ENCODE measurements around the gene SDC3.
"Not testable (repeated sequence)": the region's sequence is repeated elsewhere in the genome, so short reads cannot be mapped to it uniquely, and the experiment has no call there.

SDC3 gene

DNA sequence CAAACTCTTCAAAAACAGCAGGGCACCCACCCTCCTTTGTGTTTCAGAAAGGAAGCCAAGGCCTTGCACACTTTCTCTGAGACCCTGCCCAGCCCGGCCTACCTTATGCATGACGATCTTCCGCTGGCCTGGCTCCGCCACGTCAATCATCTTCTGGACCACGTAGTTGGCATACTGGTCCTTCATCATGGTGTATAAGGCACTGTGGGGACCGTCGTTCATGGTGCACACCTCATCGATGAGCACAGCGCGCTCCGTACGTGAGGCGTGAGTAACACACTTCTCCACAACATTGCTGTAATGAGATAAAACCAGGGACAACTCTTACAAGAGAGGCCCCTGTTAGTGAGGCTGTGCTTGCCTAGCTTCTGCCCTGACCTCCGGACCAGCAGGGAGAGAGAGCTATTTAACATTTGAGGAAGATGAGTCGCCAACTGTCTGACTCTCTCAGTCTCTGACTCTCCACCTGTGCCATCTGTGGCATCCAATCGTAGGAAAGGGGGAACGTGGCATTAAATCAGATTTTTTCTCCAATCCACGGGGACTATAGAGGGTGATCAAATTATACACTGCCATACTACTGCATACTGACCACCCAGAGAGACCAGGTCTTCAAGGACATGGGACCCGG, 28.1 kb upstream of the SDC3 start:
- Mint-ChIP-seq H3K27ac (no peak overlapping the region), H3K4me1 (ENCODE audit: low read depth) (no peaks in the 10 kb centered on the region)

DNA sequence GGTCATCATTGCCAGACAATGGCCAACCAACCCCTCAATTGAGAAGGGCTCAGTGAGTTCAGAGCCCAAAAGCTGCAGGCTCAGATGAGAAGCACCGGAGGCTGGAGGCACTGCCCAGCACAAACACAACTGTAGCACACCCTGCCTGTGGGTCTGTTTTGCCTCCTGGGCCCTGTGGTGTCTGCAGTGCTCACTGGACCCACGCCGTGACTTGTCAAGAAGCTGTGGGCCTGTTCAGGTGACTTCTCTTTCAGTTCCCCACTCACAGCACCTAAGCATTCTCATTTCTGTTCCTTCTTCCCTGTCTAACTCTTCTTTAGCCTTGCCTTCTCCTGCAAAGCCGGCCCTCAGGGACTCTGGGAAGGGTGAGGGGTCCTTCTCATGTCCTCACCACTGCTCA, 27.2 kb upstream of the SDC3 start:
- H3K4me1 Mint-ChIP-seq (ENCODE audit: low read depth); H3K27me3 Mint-ChIP-seq; intact Hi-C loops (cut with micrococcal nuclease); H3K4me3 Mint-ChIP-seq; H3K9me3 Mint-ChIP-seq; H3K27ac Mint-ChIP-seq: not testable (repeated sequence)
- peaks cover 86% of the 10 kb centered on the region for H3K36me3 Mint-ChIP-seq (ENCODE audit: low read depth)

More for the DNA sequence above, 28.1 kb upstream of the SDC3 start:
- Mint-ChIP-seq H3K9me3 (no peaks in the 10 kb centered on the region), H3K36me3 (ENCODE audit: low read depth) (peaks cover 83% of the 10 kb centered on the region), H3K27me3 (no peaks in the 10 kb centered on the region), H3K4me3 (no peak overlapping the region)
- intact Hi-C loops (cut with micrococcal nuclease): no loop called here

DNA sequence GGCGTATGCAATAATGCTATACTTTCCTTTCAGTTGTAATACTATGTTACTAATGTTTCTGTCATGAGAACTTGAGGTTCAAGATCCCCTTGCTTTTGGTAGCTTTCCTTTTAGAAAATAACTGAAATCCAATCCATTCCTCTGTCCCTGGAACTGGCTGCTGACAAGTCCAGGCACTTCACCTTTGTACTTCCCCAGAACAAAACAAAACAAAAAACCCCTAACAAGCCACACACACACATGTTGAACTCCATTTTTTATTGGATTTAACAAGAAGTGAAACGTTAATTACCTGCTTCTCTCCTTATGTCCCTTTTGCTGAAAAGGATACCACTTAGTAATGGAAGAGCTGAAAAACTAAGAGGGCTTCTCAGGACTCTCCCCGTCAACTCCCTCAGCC, 26.1 kb upstream of the SDC3 start:
- Mint-ChIP-seq H3K27ac (peak overlapping the region; percentile 1), H3K27me3 (no peaks in the 10 kb centered on the region), H3K4me1 (ENCODE audit: low read depth) (peaks cover 10% of the 10 kb centered on the region), H3K4me3 (no peak overlapping the region), H3K9me3 (no peaks in the 10 kb centered on the region), H3K36me3 (ENCODE audit: low read depth) (peaks cover 78% of the 10 kb centered on the region)
- intact Hi-C loops (cut with micrococcal nuclease): no loop called here

DNA sequence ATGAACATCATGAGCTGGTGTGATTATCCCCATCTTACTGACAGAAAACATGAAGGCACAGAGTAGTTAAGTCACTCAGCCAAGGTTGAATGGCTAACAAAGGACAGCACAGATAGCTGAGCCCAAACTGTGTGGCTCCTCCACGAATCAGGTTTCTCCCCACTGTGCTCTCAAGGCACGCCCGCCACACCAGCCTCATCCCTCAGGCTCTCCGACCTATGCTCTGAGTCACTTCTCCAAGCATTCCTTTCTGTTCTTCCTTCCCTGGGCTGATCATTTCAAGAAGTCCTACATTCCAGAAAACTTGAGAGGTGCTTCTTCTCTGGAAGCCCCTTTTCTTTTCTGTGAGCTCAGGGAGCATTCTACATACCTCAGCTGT, 25.3 kb upstream of the SDC3 start:
- H3K27ac Mint-ChIP-seq: no peak overlapping the region
- peaks cover 71% of the 10 kb centered on the region for H3K36me3 Mint-ChIP-seq (ENCODE audit: low read depth)
- intact Hi-C loops (cut with micrococcal nuclease): no loop called here
- H3K4me3 Mint-ChIP-seq: no peak overlapping the region
- peaks cover 17% of the 10 kb centered on the region for H3K4me1 Mint-ChIP-seq (ENCODE audit: low read depth)
- H3K27me3 Mint-ChIP-seq: no peaks in the 10 kb centered on the region
- H3K9me3 Mint-ChIP-seq: no peaks in the 10 kb centered on the region

DNA sequence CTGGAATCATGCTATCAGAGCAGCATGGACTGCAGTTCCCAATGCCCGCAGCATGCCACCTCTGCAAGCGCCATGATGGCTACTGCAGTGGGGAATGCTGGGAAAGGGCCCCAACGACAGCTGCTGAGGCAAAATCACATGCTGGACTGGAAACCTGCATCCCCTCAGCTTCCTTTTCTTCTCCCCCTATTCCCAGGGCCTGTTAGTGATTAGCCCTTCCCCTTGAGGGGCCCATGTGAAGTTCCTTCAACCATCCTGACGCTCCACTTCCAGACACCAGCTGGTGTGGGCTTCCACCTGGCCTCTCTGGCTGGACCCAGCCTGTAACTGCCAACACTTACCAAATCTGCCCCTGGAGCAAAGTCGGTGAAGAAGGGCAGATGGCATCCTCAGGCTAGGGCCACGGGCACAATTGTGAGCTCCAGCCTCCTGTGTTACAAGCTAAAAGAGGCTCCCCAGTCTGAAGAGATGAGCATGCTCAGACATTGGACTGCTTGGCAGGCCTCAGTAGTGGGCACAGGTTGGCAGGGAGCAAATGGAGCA, 22.1 kb upstream of the SDC3 start:
- H3K36me3 Mint-ChIP-seq (ENCODE audit: low read depth): peaks cover 44% of the 10 kb centered on the region
- H3K4me1 Mint-ChIP-seq (ENCODE audit: low read depth): peaks cover 22% of the 10 kb centered on the region
- no peaks in the 10 kb centered on the region for H3K9me3 Mint-ChIP-seq
- intact Hi-C loops (cut with micrococcal nuclease): no loop called here
- peak overlapping the region; percentile 13 for H3K27ac Mint-ChIP-seq
- no peaks in the 10 kb centered on the region for H3K27me3 Mint-ChIP-seq
- no peak overlapping the region for H3K4me3 Mint-ChIP-seq

DNA sequence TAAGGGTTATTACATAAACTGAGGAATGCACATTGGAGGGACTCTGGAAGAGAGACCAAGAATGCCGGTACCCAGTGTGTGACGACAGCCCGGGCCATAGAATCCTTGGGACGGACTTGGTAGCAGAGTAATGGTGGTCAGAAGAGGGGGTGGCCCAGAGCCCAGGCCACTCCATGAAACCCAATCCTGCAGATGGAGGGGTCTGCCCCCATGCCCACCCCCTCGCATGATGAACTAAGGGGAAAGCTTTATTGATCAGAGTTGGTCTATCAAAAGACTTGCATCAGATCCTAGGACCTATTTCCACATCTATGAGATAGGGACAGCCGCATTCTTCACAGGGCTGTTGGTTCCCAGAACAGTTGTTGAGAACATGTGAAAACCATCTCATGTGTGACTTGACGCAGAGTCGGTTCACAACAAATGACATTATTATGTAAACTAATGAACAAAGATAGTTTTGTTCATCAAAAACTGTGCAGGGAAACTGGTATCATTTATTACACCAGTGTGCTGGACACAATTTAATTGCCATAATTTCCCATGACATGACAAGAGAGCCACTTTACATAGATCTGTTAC, 21.5 kb upstream of the SDC3 start:
- no peaks in the 10 kb centered on the region for H3K27me3 Mint-ChIP-seq
- H3K27ac Mint-ChIP-seq: no peak overlapping the region

DNA sequence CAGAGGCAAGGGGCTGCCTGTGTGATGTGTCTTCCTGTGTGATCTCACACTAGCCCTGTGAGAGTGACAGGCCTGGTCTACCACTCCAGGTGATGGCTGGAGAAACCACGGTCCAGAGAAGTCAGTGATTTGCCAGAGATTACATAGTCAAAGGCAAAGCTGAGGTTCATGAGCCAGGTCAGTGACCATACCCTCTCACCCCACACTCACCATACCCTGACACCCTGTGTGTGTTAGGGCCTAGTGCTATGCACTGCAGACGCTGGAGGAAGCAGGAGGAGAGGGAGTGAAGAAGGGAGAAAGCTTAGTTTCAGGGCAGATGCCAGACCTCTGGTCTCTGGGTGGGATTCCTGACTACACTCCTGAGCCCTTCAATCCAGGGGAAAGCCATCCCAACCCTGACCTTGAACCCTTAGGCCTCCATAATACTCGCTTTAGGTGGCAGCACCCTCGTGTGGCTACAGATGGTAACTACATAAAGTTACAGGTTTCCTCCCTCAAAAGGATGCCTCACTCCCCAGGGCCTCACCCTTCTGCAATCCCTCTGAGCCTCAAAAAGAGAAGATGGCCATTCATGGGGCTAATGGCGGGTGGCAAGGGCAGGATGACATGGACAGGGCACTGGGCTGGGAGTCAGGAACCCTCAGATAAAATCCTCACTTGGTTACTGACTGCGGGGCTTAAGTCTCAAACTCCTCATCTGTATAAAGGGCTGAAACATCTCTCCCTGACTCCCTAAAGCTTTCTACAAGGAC, 20.8 kb upstream of the SDC3 start:
- no peak overlapping the region for H3K27ac Mint-ChIP-seq
- intact Hi-C loops (cut with micrococcal nuclease): loop anchor here (2.0 to 5.0 kb wide), 3 partner anchors 129 to 212 kb away; no protein-coding TSS in a partner anchor
- H3K4me3 Mint-ChIP-seq: no peak overlapping the region

More for the DNA sequence above, 21.5 kb upstream of the SDC3 start:
- Mint-ChIP-seq H3K36me3 (ENCODE audit: low read depth) (peaks cover 38% of the 10 kb centered on the region), H3K4me1 (ENCODE audit: low read depth) (peaks cover 22% of the 10 kb centered on the region), H3K9me3 (no peaks in the 10 kb centered on the region), H3K4me3 (no peak overlapping the region)
- intact Hi-C loops (cut with micrococcal nuclease): loop anchor here (2.0 to 5.0 kb wide), 3 partner anchors 129 to 213 kb away; no protein-coding TSS in a partner anchor

DNA sequence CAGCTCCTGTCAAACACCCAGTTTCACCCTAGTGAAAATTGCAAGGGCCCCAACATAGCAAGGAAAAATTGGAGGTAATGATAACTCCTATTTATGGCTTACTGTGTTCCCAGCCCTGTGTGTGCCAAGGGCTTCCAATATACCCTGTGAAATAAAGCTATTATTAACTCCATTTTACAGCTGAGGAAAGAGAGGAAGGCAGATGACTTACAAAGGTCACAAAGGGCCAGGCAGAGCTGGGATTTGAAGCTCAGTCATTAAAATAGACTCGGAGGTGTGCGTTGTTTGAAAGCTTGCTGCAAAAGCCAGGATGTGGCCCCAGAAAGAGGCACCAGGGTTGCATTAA, 20.2 kb upstream of the SDC3 start:
- Mint-ChIP-seq H3K27me3 (no peaks in the 10 kb centered on the region), H3K27ac (no peak overlapping the region), H3K4me3 (no peak overlapping the region), H3K36me3 (ENCODE audit: low read depth) (peaks cover 25% of the 10 kb centered on the region), H3K4me1 (ENCODE audit: low read depth) (peaks cover 22% of the 10 kb centered on the region), H3K9me3 (no peaks in the 10 kb centered on the region)
- intact Hi-C loops (cut with micrococcal nuclease): loop anchor here (2.0 to 5.0 kb wide), 3 partner anchors 128 to 211 kb away; no protein-coding TSS in a partner anchor

More for the DNA sequence above, 20.8 kb upstream of the SDC3 start:
- H3K36me3 Mint-ChIP-seq (ENCODE audit: low read depth): peaks cover 31% of the 10 kb centered on the region
- H3K9me3 Mint-ChIP-seq: no peaks in the 10 kb centered on the region
- no peaks in the 10 kb centered on the region for H3K27me3 Mint-ChIP-seq
- peaks cover 22% of the 10 kb centered on the region for H3K4me1 Mint-ChIP-seq (ENCODE audit: low read depth)

DNA sequence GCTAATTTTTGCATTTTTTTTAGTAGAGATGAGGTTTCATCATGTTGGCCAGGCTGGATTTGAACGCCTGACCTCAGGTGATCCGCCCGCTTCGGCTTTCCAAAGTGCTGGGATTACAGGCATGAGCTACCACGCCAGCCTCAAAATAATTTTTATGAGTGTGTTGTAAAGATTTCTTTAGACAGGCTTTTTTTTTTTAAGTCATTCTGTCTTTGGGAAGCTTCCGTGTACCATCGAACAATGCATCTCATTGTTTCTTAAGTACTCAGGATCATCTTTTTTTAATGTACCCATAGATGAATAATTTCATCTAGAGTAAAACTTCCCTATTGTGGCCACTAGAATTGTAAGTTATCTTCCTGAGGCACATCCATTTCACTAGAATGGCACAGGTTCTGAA, 19.6 kb upstream of the SDC3 start:
- Mint-ChIP-seq H3K27me3 (no peaks in the 10 kb centered on the region), H3K9me3 (no peaks in the 10 kb centered on the region), H3K4me1 (ENCODE audit: low read depth) (peaks cover 22% of the 10 kb centered on the region), H3K27ac (no peak overlapping the region), H3K4me3 (no peak overlapping the region), H3K36me3 (ENCODE audit: low read depth) (peaks cover 19% of the 10 kb centered on the region)
- intact Hi-C loops (cut with micrococcal nuclease): loop anchor here (2.0 to 5.0 kb wide), 3 partner anchors 127 to 211 kb away; no protein-coding TSS in a partner anchor

DNA sequence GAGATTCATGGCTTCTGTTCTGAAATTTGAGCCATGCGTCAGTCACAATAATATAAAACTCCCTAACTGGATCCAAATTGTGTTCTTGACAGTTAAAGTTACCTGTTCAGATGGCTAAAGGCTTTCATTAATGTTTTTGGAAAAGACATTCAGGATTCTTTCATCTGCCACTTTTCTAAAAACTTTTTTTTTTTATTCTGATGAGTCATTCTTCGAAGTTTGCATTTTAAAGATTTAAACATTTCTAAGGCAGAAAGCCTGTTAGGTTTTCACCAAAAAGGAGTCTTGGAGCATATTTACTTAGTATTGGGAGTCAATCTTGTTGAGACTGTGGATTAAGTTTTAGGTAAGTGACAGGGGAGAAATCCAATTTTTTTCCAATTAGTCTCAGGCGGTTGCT, 18.9 kb upstream of the SDC3 start:
- peaks cover 22% of the 10 kb centered on the region for H3K4me1 Mint-ChIP-seq (ENCODE audit: low read depth)
- H3K9me3 Mint-ChIP-seq: no peaks in the 10 kb centered on the region
- intact Hi-C loops (cut with micrococcal nuclease): loop anchor here (5.0 kb wide), 2 partner anchors 145 to 210 kb away; no protein-coding TSS in a partner anchor
- H3K36me3 Mint-ChIP-seq (ENCODE audit: low read depth): peaks cover 12% of the 10 kb centered on the region
- no peaks in the 10 kb centered on the region for H3K27me3 Mint-ChIP-seq
- H3K4me3 Mint-ChIP-seq: no peak overlapping the region
- no peak overlapping the region for H3K27ac Mint-ChIP-seq

DNA sequence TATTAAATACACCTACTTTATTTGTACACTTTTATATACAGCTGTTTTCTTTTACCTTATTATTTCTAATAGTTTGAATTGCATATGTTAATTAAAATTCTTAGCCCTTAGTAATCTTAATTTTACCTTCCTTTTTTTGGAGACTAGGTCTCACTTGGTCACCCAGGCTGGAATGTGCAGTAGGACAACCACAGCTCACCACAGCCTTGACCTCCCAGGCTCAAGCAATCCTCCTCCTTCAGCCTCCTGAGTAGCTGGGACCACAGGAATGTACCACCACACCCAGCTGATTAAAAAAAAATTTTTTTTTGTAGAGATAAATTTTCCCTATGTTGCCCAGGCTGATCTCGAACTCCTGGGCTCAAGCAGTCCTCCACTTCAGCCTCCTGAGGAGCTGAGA, 15.0 kb upstream of the SDC3 start:
- Mint-ChIP-seq H3K36me3 (ENCODE audit: low read depth) (no peaks in the 10 kb centered on the region), H3K4me3 (no peak overlapping the region), H3K4me1 (ENCODE audit: low read depth) (peaks cover 8% of the 10 kb centered on the region), H3K27ac (no peak overlapping the region), H3K9me3 (no peaks in the 10 kb centered on the region), H3K27me3 (no peaks in the 10 kb centered on the region)
- intact Hi-C loops (cut with micrococcal nuclease): no loop called here

DNA sequence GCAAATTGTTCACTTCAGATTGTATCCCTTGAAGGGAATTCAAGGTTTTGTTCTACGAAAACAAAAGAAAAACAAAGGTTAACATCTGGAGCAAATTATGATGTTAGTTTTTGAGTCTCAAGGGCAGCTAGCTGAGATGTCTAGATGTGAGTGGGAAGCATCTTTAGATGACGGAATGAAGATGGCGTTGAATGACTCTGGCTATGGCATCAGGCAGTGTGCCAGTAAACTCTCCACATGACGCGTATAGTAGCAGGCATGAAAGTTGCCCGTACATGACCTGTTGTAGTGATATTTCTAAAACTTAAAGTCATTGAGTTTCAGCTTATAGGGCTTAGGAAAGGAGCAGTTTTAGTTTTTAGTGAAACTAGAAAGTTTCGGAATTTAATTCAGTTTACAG, 12.3 kb upstream of the SDC3 start:
- no peaks in the 10 kb centered on the region for H3K9me3 Mint-ChIP-seq
- intact Hi-C loops (cut with micrococcal nuclease): no loop called here
- no peak overlapping the region for H3K27ac Mint-ChIP-seq
- peaks cover 17% of the 10 kb centered on the region for H3K4me1 Mint-ChIP-seq (ENCODE audit: low read depth)
- no peaks in the 10 kb centered on the region for H3K27me3 Mint-ChIP-seq
- no peaks in the 10 kb centered on the region for H3K36me3 Mint-ChIP-seq (ENCODE audit: low read depth)
- H3K4me3 Mint-ChIP-seq: no peak overlapping the region

DNA sequence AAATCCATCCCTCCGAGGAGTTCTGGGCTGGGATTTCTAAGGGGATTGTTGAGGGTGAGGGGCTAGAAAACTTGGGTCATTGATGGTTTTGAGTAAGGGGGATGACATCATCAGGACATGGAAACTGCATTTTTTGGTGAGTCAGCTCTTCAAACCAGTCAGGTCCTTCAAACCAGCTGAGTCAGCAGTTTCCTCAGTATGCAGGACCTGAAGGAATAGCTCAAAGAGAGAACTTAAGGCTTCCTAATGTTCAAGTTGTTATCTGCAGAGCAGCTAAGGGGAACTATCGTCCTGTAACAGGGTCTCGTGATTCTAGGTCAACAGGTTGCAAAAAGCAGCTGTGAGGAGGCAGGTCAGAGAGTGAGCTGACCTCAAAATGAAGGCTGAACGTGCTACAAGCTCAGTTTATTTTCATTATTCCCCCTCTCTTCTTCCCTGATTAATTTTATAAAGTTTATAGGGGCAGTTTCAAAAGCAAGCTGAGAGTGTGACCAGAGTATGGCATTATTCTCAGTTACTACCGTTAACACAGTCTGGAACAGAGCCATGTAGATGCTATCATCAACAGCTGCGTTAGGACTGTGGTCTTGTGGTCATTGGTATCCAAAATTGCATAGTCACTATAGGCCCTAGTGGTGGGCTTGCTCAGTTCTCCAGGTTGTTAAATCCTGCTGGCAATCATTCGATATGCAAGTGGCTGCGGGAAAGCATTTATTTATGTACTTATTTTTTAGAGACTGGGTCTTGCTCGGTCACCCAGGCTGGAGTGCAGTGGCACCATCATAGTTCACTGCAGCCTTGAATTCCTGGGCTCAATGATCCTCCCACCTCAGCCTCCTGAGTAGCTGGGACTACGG, 10.7 kb upstream of the SDC3 start:
- H3K4me1 Mint-ChIP-seq (ENCODE audit: low read depth): peaks cover 31% of the 10 kb centered on the region

More for the DNA sequence above, 10.7 kb upstream of the SDC3 start:
- Mint-ChIP-seq H3K27me3 (no peaks in the 10 kb centered on the region), H3K4me3 (no peak overlapping the region), H3K36me3 (ENCODE audit: low read depth) (no peaks in the 10 kb centered on the region), H3K9me3 (no peaks in the 10 kb centered on the region), H3K27ac (peak overlapping the region; percentile 77)
- intact Hi-C loops (cut with micrococcal nuclease): loop anchor here (10.0 kb wide), 2 partner anchors 74 to 1684 kb away; partner anchors contain the start of genes MECR and PTPRU
